H1 (cell line): ENCODE data around the gene FNDC10.

Experiments used
- CREB1 ChIP-seq: IDR thresholded peaks from 2 replicates; pipeline ENCODE4 v1.6.1; 2012; ENCODE audit warnings: inconsistent platforms
- EP300 ChIP-seq, 2 experiments: IDR thresholded peaks; 1 replicate in 1 of 2; 2 replicates in 1 of 2; pipeline ENCODE4 v1.6.1; 2011 to 2012; ENCODE audit warnings: low read depth in 2 of 2, low read length in 2 of 2, mild to moderate bottlenecking in 2 of 2, borderline replicate concordance in 1 of 2, inconsistent platforms in 1 of 2, moderate library complexity in 1 of 2
- RXRA ChIP-seq: IDR thresholded peaks from 2 replicates; pipeline ENCODE4 v1.6.1; 2011; ENCODE audit warnings: low read depth, mild to moderate bottlenecking, low read length, moderate library complexity; ENCODE audit not compliant: insufficient read depth
- TF ChIP-seq, protein P1 (sequence below): IDR thresholded peaks from 2 replicates; pipeline ENCODE4 v1.6.1; 2012; ENCODE audit warnings: inconsistent platforms

DNA sequence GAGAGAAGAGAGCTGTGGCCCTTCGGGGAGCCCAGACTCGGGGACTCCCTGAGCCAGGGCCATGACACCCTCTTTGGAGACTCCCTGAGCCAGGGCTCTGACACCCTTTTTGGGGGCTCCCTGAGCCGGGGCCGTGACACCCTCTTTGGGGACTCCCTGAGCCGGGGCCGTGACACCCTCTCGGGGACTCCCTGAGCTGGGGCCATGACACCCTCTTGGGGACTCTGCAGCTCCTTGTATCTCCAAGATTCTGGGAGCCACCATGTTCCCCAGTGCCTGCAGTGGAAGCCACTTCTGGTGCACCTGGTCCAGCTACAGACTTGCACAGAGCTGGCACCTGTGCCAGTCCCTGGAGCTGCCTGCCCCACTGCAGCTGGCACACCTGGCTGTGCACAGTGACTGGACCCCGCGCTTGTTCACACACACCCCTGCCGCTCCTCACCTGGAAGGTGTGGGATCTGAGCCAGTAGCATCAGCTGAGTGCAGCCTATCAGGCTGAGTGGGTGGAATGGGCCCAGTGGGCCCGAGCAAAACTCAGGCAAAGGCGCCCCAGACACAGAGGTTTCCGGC lies 21.5 kb downstream of the FNDC10 start:
- TF ChIP-seq CREB1 = no peak
- TF ChIP-seq, protein P1, sequence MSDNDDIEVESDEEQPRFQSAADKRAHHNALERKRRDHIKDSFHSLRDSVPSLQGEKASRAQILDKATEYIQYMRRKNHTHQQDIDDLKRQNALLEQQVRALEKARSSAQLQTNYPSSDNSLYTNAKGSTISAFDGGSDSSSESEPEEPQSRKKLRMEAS = no peak
- no peak for TF ChIP-seq RXRA
- no peak for TF ChIP-seq EP300 (IDR thresholded peaks at IDR 0.05; ENCODE audit: borderline replicate concordance in 1 of 2, low read depth in 2 of 2, low read length in 2 of 2)
